Measurements from ENCODE around the gene PTBP2. TPM values are rescaled to one million over a fixed set of nuclear protein-coding genes. Genes with fewer than 3 reads are reported as not detected.

Gene PTBP2, protein sequence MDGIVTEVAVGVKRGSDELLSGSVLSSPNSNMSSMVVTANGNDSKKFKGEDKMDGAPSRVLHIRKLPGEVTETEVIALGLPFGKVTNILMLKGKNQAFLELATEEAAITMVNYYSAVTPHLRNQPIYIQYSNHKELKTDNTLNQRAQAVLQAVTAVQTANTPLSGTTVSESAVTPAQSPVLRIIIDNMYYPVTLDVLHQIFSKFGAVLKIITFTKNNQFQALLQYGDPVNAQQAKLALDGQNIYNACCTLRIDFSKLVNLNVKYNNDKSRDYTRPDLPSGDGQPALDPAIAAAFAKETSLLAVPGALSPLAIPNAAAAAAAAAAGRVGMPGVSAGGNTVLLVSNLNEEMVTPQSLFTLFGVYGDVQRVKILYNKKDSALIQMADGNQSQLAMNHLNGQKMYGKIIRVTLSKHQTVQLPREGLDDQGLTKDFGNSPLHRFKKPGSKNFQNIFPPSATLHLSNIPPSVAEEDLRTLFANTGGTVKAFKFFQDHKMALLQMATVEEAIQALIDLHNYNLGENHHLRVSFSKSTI
- 10 to 100 TPM; 11.4 to 11.6 TPM for total RNA-seq

DNA sequence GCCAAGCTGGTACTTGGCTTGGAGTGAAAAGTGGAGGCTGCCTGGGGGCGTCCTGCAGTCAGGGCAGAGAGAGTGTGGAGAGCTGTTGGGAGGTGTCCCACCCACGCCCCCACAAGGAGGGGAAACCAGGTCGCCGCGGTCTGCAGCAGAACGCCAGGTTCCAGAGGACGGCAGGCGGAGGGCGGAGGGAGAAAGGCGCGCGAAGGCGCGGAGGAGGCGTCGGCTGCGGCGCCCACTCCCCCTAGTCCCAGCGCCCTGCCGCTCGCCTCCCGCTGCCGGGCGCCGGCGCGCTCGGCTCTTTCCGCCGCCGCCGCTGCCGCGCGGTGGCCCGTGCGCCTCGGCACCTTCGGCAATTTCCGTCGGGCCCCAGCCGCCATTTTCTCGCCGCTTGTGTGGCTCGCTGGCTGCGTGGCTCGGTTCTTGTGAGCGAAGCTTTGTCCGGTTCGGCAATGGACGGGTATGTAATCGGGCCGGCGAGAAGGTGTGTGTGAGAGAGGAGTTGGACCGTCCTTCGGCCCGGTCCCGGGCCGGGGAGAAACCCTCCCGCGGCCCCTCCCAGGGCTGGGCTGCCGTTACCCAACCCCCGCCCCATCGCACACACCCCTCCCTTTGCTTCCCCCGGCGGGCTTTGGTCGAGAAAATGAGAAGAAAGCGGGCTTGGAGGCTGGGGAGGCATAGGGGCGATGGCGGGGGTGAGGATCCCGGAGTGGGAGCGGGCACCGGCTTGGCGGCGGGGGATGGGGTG lies at the start of gene PTBP2:
Gene PTBP2 (plus strand): TSS at position 369 of the 745 bp plus-strand sequence. CDS start 81 bp downstream, at position 450.
- peak within 1 kb of the TSS; percentile 88 for H3K27ac Mint-ChIP-seq
- CTCF ChIA-PET, result no interaction called here
- H3K4me3 Mint-ChIP-seq, result peak within 1 kb of the TSS; percentile 94
- H3K27me3 Mint-ChIP-seq, result peaks cover 3% of the 10 kb centered on the region
- H3K4me1 Mint-ChIP-seq, result peaks cover 23% of the 10 kb centered on the region
- POLR2A ChIA-PET, result interaction anchor here (0.9 kb wide), 1 partner anchor 16 kb away, joined by 3 read pairs; no protein-coding TSS in a partner anchor
- H3K9me3 Mint-ChIP-seq, result no peaks in the 10 kb centered on the region
- peaks cover 23% of the 10 kb centered on the region for H3K36me3 Mint-ChIP-seq (ENCODE audit: low read depth)
- DNase-seq, result peak; percentile 85

DNA sequence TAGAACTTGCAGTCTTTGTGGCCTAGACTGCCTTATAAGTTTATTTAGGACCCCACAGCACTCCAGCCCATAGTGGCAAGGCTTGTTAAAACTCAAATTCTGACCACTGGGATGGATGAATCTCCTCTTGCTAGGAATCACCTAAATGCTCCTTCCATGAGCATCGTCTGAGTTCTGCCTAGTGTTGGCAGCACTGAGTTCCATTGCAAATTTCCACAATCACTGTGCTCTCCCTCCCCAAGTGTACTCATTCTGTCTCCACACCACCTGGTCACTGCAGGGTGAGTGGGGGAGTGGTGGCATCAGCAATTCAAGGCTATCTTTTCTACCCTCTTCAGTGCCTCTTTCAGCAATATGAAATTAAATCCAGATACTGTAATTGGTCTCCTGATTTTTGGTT lies 46.7 kb upstream of the PTBP2 start:
- ChIA-PET POLR2A (no interaction called here), CTCF (no interaction called here)
- DNase-seq, result no peak

DNA sequence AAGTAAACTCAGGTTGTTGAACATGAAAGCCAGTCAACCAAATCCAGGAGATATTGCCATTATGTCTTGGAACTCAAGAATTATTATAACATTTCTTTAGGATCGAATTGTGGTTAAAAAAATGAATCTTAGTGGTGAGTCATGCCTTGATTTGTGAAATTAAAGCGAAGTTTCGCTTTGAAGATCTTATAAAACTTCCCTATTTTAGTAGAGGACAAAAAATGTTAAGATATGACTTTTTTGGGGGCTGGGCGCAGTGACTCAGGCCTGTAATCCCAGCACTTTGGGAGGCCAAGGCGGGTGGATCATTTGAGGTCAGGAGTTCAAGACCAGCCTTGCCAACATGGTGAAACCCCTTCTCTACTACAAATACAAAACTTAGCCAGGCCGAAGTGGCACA lies 39.5 kb upstream of the PTBP2 start:
- Mint-ChIP-seq H3K27ac (no peak overlapping the region), H3K4me3 (no peak overlapping the region), H3K36me3 (ENCODE audit: low read depth) (no peaks in the 10 kb centered on the region), H3K9me3 (no peaks in the 10 kb centered on the region), H3K27me3 (no peaks in the 10 kb centered on the region), H3K4me1 (no peaks in the 10 kb centered on the region)
- no peak for DNase-seq
- POLR2A ChIA-PET, result no interaction called here
- CTCF ChIA-PET, result no interaction called here

More for the DNA sequence above, 46.7 kb upstream of the PTBP2 start:
- Mint-ChIP-seq H3K9me3 (peaks cover 7% of the 10 kb centered on the region), H3K4me3 (no peak overlapping the region), H3K27ac (no peak overlapping the region), H3K27me3 (peaks cover 1% of the 10 kb centered on the region), H3K4me1 (no peaks in the 10 kb centered on the region), H3K36me3 (ENCODE audit: low read depth) (no peaks in the 10 kb centered on the region)

DNA sequence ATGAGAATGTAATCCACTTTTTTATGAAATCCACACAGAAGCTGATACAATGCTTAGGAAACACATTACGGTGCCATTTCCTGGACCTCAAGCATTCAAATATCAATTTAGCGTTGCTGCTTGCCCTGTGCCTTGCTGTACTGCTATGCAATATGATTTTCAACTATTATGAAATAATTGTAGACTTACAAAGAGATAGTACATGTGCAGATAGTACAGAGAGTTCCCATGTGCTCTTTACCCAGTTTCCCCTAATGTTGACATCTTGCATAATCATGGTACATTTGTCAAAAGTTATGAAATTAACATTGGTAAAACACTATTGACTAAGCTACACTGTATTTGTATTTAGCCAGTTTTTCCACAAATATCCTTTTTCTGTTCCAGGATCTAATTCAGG lies 37.7 kb upstream of the PTBP2 start:
- Mint-ChIP-seq H3K4me1 (no peaks in the 10 kb centered on the region), H3K9me3 (no peaks in the 10 kb centered on the region), H3K27ac (no peak overlapping the region), H3K27me3 (no peaks in the 10 kb centered on the region), H3K36me3 (ENCODE audit: low read depth) (no peaks in the 10 kb centered on the region), H3K4me3 (no peak overlapping the region)
- no peak for DNase-seq
- ChIA-PET POLR2A (no interaction called here), CTCF (no interaction called here)

DNA sequence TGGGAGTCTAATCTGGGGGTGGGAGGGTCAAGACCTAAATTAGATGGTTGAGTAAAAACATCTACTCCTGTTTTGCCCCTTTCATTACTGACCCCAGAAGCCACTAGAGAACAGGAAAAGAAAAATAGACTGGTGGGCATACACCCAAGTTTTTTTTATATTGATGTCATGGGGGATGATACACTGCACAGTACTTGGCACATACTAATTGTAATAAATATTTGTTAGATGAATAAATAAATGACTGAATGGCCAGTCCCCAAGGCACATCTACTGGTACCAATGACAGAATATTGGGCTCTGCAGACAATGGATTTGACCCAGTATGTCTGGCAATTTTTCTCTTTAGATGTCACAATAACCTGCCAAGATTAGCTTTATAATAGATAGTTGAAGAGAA lies 36.8 kb upstream of the PTBP2 start:
- no peak overlapping the region for H3K27ac Mint-ChIP-seq
- ChIA-PET CTCF (no interaction called here), POLR2A (no interaction called here)
- H3K4me3 Mint-ChIP-seq, result no peak overlapping the region
- DNase-seq, result no peak
- H3K9me3 Mint-ChIP-seq, result no peaks in the 10 kb centered on the region
- H3K27me3 Mint-ChIP-seq, result no peaks in the 10 kb centered on the region
- no peaks in the 10 kb centered on the region for H3K36me3 Mint-ChIP-seq (ENCODE audit: low read depth)
- no peaks in the 10 kb centered on the region for H3K4me1 Mint-ChIP-seq

DNA sequence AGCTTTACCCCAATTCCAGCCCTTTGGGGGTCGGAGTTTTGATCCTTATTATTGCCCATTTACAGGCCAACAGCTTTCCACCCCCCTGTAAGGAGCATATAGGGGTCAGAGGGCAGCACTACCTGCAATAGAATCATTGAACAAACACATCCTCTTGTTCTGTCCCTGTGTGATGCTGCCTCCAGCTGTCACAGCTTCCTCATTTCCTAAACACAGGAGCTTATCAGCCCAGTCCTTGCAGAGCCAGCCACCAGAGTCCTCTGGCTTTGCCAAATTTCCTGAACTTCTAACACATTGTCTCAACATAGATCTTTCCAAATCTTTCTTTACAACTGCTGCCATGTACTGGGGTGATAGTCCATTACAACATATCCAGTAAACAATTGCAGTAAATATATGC lies 32.8 kb upstream of the PTBP2 start:
- Mint-ChIP-seq H3K27me3 (no peaks in the 10 kb centered on the region), H3K9me3 (no peaks in the 10 kb centered on the region), H3K4me1 (no peaks in the 10 kb centered on the region), H3K27ac (no peak overlapping the region), H3K36me3 (ENCODE audit: low read depth) (no peaks in the 10 kb centered on the region), H3K4me3 (no peak overlapping the region)
- CTCF ChIA-PET, result no interaction called here
- DNase-seq, result no peak
- POLR2A ChIA-PET, result no interaction called here

DNA sequence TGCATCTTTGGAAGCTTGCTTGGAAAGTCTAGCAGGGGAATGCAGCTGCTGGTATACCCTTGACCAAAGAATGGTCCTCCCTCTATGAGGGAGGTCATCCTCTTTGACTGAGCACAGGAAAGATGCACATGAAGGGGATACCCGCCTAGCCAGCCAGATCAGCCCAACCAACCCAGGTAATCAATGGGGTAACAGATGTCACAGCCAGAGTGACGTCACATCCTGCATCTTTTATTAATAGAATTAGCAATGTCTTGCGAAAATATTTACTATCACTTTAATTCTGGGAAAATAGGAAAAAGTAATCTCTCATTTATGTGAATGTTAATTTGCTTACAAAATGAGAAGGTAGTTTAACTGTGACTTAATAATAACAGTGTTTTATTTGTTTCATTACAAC lies 25.6 kb upstream of the PTBP2 start:
- Mint-ChIP-seq H3K36me3 (ENCODE audit: low read depth) (no peaks in the 10 kb centered on the region), H3K4me1 (no peaks in the 10 kb centered on the region), H3K9me3 (no peaks in the 10 kb centered on the region), H3K27ac (no peak overlapping the region), H3K27me3 (no peaks in the 10 kb centered on the region), H3K4me3 (no peak overlapping the region)
- ChIA-PET POLR2A (no interaction called here), CTCF (no interaction called here)
- no peak for DNase-seq

DNA sequence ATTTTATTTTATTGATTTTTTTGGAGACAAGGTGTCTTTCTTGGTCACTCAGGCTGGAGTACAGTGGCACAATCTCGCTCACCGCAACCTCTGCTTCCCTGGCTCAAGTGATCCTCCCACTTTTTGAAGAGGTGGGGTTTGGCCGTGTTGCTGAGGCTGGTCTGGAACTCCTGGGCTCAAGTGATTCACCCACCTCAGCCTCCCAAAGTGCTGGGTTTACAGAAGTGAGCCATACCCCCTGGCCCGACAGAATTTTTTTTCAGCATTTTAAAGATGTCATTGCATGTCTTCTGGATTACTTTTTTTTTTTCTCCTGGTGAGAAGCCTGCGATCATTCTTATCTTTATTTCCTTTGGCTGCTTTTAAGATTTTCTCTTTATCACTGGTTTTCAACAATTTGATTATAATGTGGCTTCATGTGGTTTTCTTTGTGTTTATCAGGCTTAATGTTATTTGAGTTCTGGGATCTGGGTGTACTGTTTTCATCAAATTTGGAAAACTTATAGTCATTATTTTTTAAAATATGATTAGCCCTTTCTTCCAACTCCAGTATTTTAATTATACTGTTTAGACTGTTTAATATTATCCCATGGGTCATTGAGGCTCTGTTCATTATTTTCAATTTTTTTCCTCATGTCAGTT lies 23.1 kb upstream of the PTBP2 start:
- POLR2A ChIA-PET, result no interaction called here
- CTCF ChIA-PET, result no interaction called here
- no peak overlapping the region for H3K27ac Mint-ChIP-seq
- H3K27me3 Mint-ChIP-seq, result peaks cover 6% of the 10 kb centered on the region
- DNase-seq, result no peak
- H3K4me1 Mint-ChIP-seq, result no peaks in the 10 kb centered on the region
- H3K36me3 Mint-ChIP-seq (ENCODE audit: low read depth), result no peaks in the 10 kb centered on the region
- no peak overlapping the region for H3K4me3 Mint-ChIP-seq
- H3K9me3 Mint-ChIP-seq, result no peaks in the 10 kb centered on the region

DNA sequence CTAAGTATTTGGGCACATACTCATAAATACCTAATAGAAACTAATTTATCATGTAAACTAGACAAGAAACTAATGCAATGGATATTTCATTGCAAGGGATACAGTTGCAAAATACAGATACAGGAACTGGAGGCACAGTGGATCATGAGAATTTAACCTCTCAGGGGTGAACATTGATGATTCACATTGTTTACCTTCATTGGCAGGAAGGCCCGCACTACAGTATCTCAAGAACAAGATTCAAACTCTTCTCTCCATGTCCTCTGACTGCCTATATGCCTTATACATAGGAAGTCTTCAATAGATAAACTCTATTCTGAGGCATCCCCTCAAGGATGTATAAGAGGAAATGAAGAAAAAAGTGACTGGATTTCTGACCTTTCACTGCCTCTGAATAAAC lies 18.4 kb upstream of the PTBP2 start:
- Mint-ChIP-seq H3K36me3 (ENCODE audit: low read depth) (no peaks in the 10 kb centered on the region), H3K4me3 (no peak overlapping the region), H3K27ac (no peak overlapping the region), H3K27me3 (peaks cover 9% of the 10 kb centered on the region), H3K9me3 (no peaks in the 10 kb centered on the region), H3K4me1 (no peaks in the 10 kb centered on the region)
- DNase-seq, result no peak
- ChIA-PET POLR2A (no interaction called here), CTCF (no interaction called here)

DNA sequence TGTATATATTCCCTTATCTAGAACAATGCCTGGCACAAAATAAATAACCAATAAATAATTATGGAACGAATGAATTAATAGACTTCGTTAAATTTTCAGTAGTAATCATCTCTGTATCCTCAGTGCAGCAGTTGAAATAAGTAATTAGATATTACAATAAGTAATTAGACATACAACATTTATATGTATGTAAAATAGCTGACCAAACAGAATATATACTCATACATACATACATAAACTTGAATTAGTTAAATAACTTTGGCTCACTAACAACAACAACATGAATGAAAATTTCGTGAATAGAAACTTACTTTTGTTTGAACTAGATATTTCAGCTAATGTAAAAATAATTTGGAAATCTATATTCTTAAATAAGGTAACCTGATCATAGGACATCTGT lies 14.6 kb upstream of the PTBP2 start:
- H3K27me3 Mint-ChIP-seq, result peaks cover 9% of the 10 kb centered on the region
- ChIA-PET CTCF (no interaction called here), POLR2A (no interaction called here)
- no peaks in the 10 kb centered on the region for H3K9me3 Mint-ChIP-seq
- no peak overlapping the region for H3K4me3 Mint-ChIP-seq
- DNase-seq, result no peak
- no peaks in the 10 kb centered on the region for H3K4me1 Mint-ChIP-seq
- H3K36me3 Mint-ChIP-seq (ENCODE audit: low read depth), result no peaks in the 10 kb centered on the region
- H3K27ac Mint-ChIP-seq, result no peak overlapping the region

DNA sequence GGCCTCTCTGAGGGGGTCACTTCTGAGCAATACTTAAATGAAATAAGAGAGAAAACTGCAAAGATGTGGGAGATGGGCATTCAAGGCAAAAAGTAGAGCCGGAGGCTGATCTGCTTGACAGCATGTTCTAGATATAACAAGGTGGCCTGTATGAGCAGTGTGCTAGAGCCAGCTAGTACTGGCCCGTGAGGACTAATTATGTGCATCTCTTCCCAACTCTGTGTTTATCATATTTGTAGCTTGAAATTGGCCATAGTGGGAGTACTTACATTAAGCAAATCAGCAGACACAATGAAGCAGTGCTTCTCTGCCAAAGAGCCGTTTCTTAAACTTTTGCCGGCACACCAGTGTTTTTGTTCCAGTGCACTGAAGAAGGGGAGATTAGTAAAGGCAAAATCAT lies 13.1 kb upstream of the PTBP2 start:
- no peaks in the 10 kb centered on the region for H3K36me3 Mint-ChIP-seq (ENCODE audit: low read depth)
- H3K4me1 Mint-ChIP-seq, result no peaks in the 10 kb centered on the region
- peaks cover 5% of the 10 kb centered on the region for H3K27me3 Mint-ChIP-seq
- no peak overlapping the region for H3K4me3 Mint-ChIP-seq
- no peak overlapping the region for H3K27ac Mint-ChIP-seq
- no peaks in the 10 kb centered on the region for H3K9me3 Mint-ChIP-seq
- ChIA-PET CTCF (no interaction called here), POLR2A (no interaction called here)
- DNase-seq, result no peak

DNA sequence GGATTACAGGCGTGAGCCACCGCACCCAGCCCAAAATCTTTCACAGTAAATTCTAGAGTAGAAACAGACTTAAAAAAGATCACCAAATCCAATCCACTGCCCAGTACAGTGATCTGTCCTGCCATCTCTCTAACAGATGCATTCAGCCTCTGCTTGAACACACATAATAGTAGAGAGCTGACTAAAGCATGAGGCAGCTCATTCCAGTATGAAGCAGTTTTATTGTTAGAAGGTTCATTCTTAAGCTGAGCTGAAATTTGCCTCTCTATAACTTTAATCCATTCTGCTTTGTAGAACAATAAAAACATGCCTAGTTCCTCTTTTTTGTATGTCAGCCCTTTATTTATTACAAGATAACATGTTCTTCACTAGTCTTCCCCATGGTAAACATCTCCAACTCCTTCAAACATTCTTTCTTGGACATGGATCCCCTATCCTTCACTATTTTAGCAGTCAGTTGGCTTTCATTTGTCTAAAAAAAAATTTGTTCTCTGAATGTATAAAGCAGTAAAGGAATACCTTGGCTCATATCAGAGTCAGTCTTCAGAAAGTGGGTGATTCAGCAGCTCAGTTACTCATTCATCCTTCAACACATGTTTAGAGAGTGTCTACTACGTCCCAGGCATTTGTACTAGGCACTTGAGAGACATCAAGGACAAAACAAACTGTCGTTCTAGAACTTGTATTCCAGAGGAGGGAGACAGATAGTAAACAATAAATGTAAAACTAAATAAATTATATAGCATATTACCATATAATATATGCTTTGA lies 10.7 kb upstream of the PTBP2 start:
- no peaks in the 10 kb centered on the region for H3K4me1 Mint-ChIP-seq
- no peaks in the 10 kb centered on the region for H3K36me3 Mint-ChIP-seq (ENCODE audit: low read depth)
- H3K9me3 Mint-ChIP-seq, result no peaks in the 10 kb centered on the region
- H3K27ac Mint-ChIP-seq, result no peak overlapping the region
- ChIA-PET POLR2A (no interaction called here), CTCF (no interaction called here)
- DNase-seq, result no peak
- no peak overlapping the region for H3K4me3 Mint-ChIP-seq
- peaks cover 13% of the 10 kb centered on the region for H3K27me3 Mint-ChIP-seq

DNA sequence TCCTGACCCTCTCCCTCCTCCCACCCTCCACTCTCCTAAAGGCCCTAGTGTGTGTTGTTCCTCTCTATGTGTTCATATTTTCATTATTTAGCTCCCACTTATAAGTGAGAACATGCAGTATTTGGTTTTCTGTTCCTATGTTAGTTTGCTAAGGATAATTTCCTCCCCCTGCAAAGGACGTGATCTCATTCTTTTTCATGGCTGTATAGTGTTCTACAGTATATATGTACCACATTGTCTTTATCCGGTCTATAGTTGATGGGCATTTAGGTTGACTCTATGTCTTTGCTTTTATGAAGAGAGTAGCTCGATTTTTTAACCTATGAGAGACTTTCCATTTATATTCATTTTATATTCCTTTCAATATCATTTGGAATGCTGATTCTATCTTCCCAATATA lies 7.9 kb upstream of the PTBP2 start:
- H3K36me3 Mint-ChIP-seq (ENCODE audit: low read depth), result no peaks in the 10 kb centered on the region
- ChIA-PET CTCF (no interaction called here), POLR2A (no interaction called here)
- DNase-seq, result no peak
- H3K27me3 Mint-ChIP-seq, result peaks cover 17% of the 10 kb centered on the region
- no peak overlapping the region for H3K4me3 Mint-ChIP-seq
- no peaks in the 10 kb centered on the region for H3K4me1 Mint-ChIP-seq
- no peaks in the 10 kb centered on the region for H3K9me3 Mint-ChIP-seq
- no peak overlapping the region for H3K27ac Mint-ChIP-seq

Measured in activated CD4-positive, alpha-beta memory T cell treated with anti-CD3 and anti-CD28 coated beads, Interleukin-2, amount 10 ng/mL, durations not matched to agents 7 days and 5 days (primary cell).